Measurements from ENCODE around the gene JPH3.

DNA sequence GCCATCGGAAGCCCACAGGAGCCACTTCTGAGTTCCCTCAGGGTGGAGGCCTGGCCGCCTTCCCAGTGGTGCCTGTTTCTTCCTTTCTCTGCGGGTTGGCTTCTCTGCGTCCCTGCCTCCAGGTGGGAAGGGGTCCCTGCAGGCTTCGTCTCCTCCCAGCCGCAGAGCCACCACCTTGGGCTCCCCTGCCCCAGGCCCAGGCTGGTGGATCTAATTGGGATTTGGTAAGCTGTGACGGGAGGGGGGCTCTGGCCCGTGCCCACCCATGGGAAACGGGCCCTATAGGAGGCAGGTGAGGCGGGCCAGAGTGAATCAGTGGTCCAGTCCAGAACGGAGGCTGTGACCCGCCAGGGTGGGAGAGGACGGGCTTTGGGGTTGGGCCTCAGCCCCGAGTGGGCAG lies 32.1 kb downstream of the JPH3 start:
- TF ChIP-seq, protein P1, sequence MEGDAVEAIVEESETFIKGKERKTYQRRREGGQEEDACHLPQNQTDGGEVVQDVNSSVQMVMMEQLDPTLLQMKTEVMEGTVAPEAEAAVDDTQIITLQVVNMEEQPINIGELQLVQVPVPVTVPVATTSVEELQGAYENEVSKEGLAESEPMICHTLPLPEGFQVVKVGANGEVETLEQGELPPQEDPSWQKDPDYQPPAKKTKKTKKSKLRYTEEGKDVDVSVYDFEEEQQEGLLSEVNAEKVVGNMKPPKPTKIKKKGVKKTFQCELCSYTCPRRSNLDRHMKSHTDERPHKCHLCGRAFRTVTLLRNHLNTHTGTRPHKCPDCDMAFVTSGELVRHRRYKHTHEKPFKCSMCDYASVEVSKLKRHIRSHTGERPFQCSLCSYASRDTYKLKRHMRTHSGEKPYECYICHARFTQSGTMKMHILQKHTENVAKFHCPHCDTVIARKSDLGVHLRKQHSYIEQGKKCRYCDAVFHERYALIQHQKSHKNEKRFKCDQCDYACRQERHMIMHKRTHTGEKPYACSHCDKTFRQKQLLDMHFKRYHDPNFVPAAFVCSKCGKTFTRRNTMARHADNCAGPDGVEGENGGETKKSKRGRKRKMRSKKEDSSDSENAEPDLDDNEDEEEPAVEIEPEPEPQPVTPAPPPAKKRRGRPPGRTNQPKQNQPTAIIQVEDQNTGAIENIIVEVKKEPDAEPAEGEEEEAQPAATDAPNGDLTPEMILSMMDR (IDR thresholded peaks at IDR 0.05; ENCODE audit: poor library complexity, severe bottlenecking) = no peak
- no peak for TF ChIP-seq RAD21 (conservative IDR thresholded peaks at IDR 0.05)
- no peak for TF ChIP-seq MXI1 (conservative IDR thresholded peaks at IDR 0.05; ENCODE audit: poor library complexity, severe bottlenecking)
- no peak for TF ChIP-seq POLR2AphosphoS5 (IDR thresholded peaks at IDR 0.05)
- no peak for TF ChIP-seq EZH2 (IDR thresholded peaks at IDR 0.05; ENCODE audit: borderline replicate concordance, insufficient read depth, low read length, poor library complexity, severe bottlenecking)
- TF ChIP-seq SMC3 (conservative IDR thresholded peaks at IDR 0.05; ENCODE audit: poor library complexity) = no peak
- TF ChIP-seq EP300 (conservative IDR thresholded peaks at IDR 0.05; ENCODE audit: poor library complexity, severe bottlenecking) = no peak
- TF ChIP-seq, protein P2, sequence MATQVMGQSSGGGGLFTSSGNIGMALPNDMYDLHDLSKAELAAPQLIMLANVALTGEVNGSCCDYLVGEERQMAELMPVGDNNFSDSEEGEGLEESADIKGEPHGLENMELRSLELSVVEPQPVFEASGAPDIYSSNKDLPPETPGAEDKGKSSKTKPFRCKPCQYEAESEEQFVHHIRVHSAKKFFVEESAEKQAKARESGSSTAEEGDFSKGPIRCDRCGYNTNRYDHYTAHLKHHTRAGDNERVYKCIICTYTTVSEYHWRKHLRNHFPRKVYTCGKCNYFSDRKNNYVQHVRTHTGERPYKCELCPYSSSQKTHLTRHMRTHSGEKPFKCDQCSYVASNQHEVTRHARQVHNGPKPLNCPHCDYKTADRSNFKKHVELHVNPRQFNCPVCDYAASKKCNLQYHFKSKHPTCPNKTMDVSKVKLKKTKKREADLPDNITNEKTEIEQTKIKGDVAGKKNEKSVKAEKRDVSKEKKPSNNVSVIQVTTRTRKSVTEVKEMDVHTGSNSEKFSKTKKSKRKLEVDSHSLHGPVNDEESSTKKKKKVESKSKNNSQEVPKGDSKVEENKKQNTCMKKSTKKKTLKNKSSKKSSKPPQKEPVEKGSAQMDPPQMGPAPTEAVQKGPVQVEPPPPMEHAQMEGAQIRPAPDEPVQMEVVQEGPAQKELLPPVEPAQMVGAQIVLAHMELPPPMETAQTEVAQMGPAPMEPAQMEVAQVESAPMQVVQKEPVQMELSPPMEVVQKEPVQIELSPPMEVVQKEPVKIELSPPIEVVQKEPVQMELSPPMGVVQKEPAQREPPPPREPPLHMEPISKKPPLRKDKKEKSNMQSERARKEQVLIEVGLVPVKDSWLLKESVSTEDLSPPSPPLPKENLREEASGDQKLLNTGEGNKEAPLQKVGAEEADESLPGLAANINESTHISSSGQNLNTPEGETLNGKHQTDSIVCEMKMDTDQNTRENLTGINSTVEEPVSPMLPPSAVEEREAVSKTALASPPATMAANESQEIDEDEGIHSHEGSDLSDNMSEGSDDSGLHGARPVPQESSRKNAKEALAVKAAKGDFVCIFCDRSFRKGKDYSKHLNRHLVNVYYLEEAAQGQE (IDR thresholded peaks at IDR 0.05; ENCODE audit: borderline replicate concordance) = no peak
- TF ChIP-seq TAF1 (IDR thresholded peaks at IDR 0.05; ENCODE audit: low read depth) = no peak
